ENCODE measurements around the gene LMO4. TPM values are rescaled to one million over a fixed set of nuclear protein-coding genes. Genes with fewer than 3 reads are reported as not detected.

The LMO4 gene
- 42.9 TPM for polyA plus RNA-seq (2012; ENCODE audit: insufficient read depth, insufficient read length, low read depth)

GRCh38 chr1:87328272-87329050 lies at the start of gene LMO4:
TSS of gene LMO4 (plus strand) at chr1:87328880. CDS start at chr1:87332016, 3,136 bp downstream.
- H3K27me3 ChIP-seq = no peaks in the 10 kb centered on the region
- H3K9me3 ChIP-seq = no peaks in the 10 kb centered on the region
- H3K36me3 ChIP-seq = no peaks in the 10 kb centered on the region
- no peaks in the 10 kb centered on the region for H3K4me1 ChIP-seq
- DNase-seq = peak; percentile 89
- peak within 1 kb of the TSS; percentile 77 for H3K4me3 ChIP-seq (ENCODE audit: low read depth, low read length)
- TF ChIP-seq CTCF (IDR thresholded peaks at IDR 0.05; ENCODE audit: low read depth, low read length) = no peak

- H3K27me3 ChIP-seq = no peaks in the 10 kb centered on the region
- H3K9me3 ChIP-seq = no peaks in the 10 kb centered on the region
- H3K4me1 ChIP-seq = no peaks in the 10 kb centered on the region; the same call in 1 of the 2 replicates
- DNase-seq = no peak
- no peak overlapping the region for H3K4me3 ChIP-seq (ENCODE audit: low read depth, low read length)
- no peak for TF ChIP-seq CTCF (IDR thresholded peaks at IDR 0.05; ENCODE audit: low read depth, low read length)
- H3K36me3 ChIP-seq = no peaks in the 10 kb centered on the region
Observed at GRCh38 chr1:87279536-87279875, 49.2 kb upstream of the LMO4 start.

- DNase-seq = no peak
- TF ChIP-seq CTCF (IDR thresholded peaks at IDR 0.05; ENCODE audit: low read depth, low read length) = no peak
- Histone ChIP-seq H3K27me3 (no peaks in the 10 kb centered on the region), H3K36me3 (no peaks in the 10 kb centered on the region), H3K9me3 (no peaks in the 10 kb centered on the region), H3K4me1 (peaks cover 2% of the 10 kb centered on the region; the same call in 1 of the 2 replicates), H3K4me3 (ENCODE audit: low read depth, low read length) (no peak overlapping the region)
Observed at GRCh38 chr1:87279966-87280535, 48.6 kb upstream of the LMO4 start.

- no peak for TF ChIP-seq CTCF (IDR thresholded peaks at IDR 0.05; ENCODE audit: low read depth, low read length)
- Histone ChIP-seq H3K27me3 (no peaks in the 10 kb centered on the region), H3K4me1 (peaks cover 2% of the 10 kb centered on the region; the same call in 1 of the 2 replicates), H3K36me3 (no peaks in the 10 kb centered on the region), H3K4me3 (ENCODE audit: low read depth, low read length) (no peak overlapping the region), H3K9me3 (no peaks in the 10 kb centered on the region)
- DNase-seq = peak; percentile 51
Observed at GRCh38 chr1:87284456-87285240, 44.0 kb upstream of the LMO4 start.

- no peak for TF ChIP-seq CTCF (IDR thresholded peaks at IDR 0.05; ENCODE audit: low read depth, low read length)
- Histone ChIP-seq H3K36me3 (no peaks in the 10 kb centered on the region), H3K4me3 (ENCODE audit: low read depth, low read length) (no peak overlapping the region), H3K27me3 (no peaks in the 10 kb centered on the region), H3K9me3 (no peaks in the 10 kb centered on the region), H3K4me1 (peaks cover 5% of the 10 kb centered on the region)
- no peak for DNase-seq
Observed at GRCh38 chr1:87291107-87291506, 37.6 kb upstream of the LMO4 start.

Measured in BE2C (cell line).